ENCODE data around the gene MATN4. TPM values are rescaled to one million over a fixed set of nuclear protein-coding genes. Genes with fewer than 3 reads are reported as not detected.

MATN4 gene
- total and polyA plus RNA-seq, 2 experiments from 2014 or later: 3.3 to 5.1 TPM

Other genes with a start within 250 kb of the MATN4 start
- 0.97 and 3.2 TPM in 2 replicates for gene KCNS1, start 207.2 kb downstream of the MATN4 start, total RNA-seq (2014; rRNA removed; shearing (Covaris generic))
- 0.30 and 0.37 TPM in 2 replicates for gene KCNS1, start 207.2 kb downstream of the MATN4 start, polyA plus RNA-seq (2016; fragmentation: Nextera tagmentation; extraction: Ambion mirVana)
- gene WFDC5, start 193.1 kb downstream of the MATN4 start, total RNA-seq (2014; rRNA removed; shearing (Covaris generic)): not detected in 2 replicates
- not detected in 2 replicates for gene WFDC5, start 193.1 kb downstream of the MATN4 start, polyA plus RNA-seq (2016; fragmentation: Nextera tagmentation; extraction: Ambion mirVana)
- gene WFDC12, start 183.8 kb downstream of the MATN4 start, total RNA-seq (2014; rRNA removed; shearing (Covaris generic)): not detected in 2 replicates
- not detected in 2 replicates for gene WFDC12, start 183.8 kb downstream of the MATN4 start, polyA plus RNA-seq (2016; fragmentation: Nextera tagmentation; extraction: Ambion mirVana)
- not detected in 2 replicates for gene PI3, start 133.4 kb downstream of the MATN4 start, total RNA-seq (2014; rRNA removed; shearing (Covaris generic))
- gene PI3, start 133.4 kb downstream of the MATN4 start, polyA plus RNA-seq (2016; fragmentation: Nextera tagmentation; extraction: Ambion mirVana): not detected in 2 replicates
- 3.3 and 4.0 TPM in 2 replicates for gene SEMG1, start 101.3 kb downstream of the MATN4 start, total RNA-seq (2014; rRNA removed; shearing (Covaris generic))
- 4.4 and 5.7 TPM in 2 replicates for gene SEMG1, start 101.3 kb downstream of the MATN4 start, polyA plus RNA-seq (2016; fragmentation: Nextera tagmentation; extraction: Ambion mirVana)
- gene SEMG2, start 86.9 kb downstream of the MATN4 start, total RNA-seq (2014; rRNA removed; shearing (Covaris generic)): not detected in 2 replicates
- not detected in 2 replicates for gene SEMG2, start 86.9 kb downstream of the MATN4 start, polyA plus RNA-seq (2016; fragmentation: Nextera tagmentation; extraction: Ambion mirVana)
- gene SLPI, start 53.7 kb downstream of the MATN4 start, total RNA-seq (2014; rRNA removed; shearing (Covaris generic)): not detected in 2 replicates
- gene SLPI, start 53.7 kb downstream of the MATN4 start, polyA plus RNA-seq (2016; fragmentation: Nextera tagmentation; extraction: Ambion mirVana): not detected in 2 replicates
- gene RBPJL, start 1.5 kb downstream of the MATN4 start, total RNA-seq (2014; rRNA removed; shearing (Covaris generic)): 0.66 and 1.4 TPM in 2 replicates
- gene RBPJL, start 1.5 kb downstream of the MATN4 start, polyA plus RNA-seq (2016; fragmentation: Nextera tagmentation; extraction: Ambion mirVana): 0.42 and 0.44 TPM in 2 replicates
- 35.4 and 39.9 TPM in 2 replicates for gene SDC4, start 40.1 kb upstream of the MATN4 start, total RNA-seq (2014; rRNA removed; shearing (Covaris generic))
- gene SDC4, start 40.1 kb upstream of the MATN4 start, polyA plus RNA-seq (2016; fragmentation: Nextera tagmentation; extraction: Ambion mirVana): 28.5 and 29.7 TPM in 2 replicates
- gene SYS1, start 54.9 kb upstream of the MATN4 start, total RNA-seq (2014; rRNA removed; shearing (Covaris generic)): 12.5 and 21.5 TPM in 2 replicates
- 6.9 and 7.9 TPM in 2 replicates for gene SYS1, start 54.9 kb upstream of the MATN4 start, polyA plus RNA-seq (2016; fragmentation: Nextera tagmentation; extraction: Ambion mirVana)
- not detected in 2 replicates for gene TP53TG5, start 70.0 kb upstream of the MATN4 start, total RNA-seq (2014; rRNA removed; shearing (Covaris generic))
- not detected in 2 replicates for gene TP53TG5, start 70.0 kb upstream of the MATN4 start, polyA plus RNA-seq (2016; fragmentation: Nextera tagmentation; extraction: Ambion mirVana)
- gene DBNDD2, start 100.0 kb upstream of the MATN4 start, total RNA-seq (2014; rRNA removed; shearing (Covaris generic)): 25.8 and 28.0 TPM in 2 replicates
- 62.5 and 64.4 TPM in 2 replicates for gene DBNDD2, start 100.0 kb upstream of the MATN4 start, polyA plus RNA-seq (2016; fragmentation: Nextera tagmentation; extraction: Ambion mirVana)
- gene PIGT, start 107.8 kb upstream of the MATN4 start, total RNA-seq (2014; rRNA removed; shearing (Covaris generic)): 55.5 and 63.1 TPM in 2 replicates
- gene PIGT, start 107.8 kb upstream of the MATN4 start, polyA plus RNA-seq (2016; fragmentation: Nextera tagmentation; extraction: Ambion mirVana): 48.2 and 48.4 TPM in 2 replicates
- 27.2 and 28.0 TPM in 2 replicates for gene WFDC2, start 161.5 kb upstream of the MATN4 start, total RNA-seq (2014; rRNA removed; shearing (Covaris generic))
- gene WFDC2, start 161.5 kb upstream of the MATN4 start, polyA plus RNA-seq (2016; fragmentation: Nextera tagmentation; extraction: Ambion mirVana): 155 and 161 TPM in 2 replicates
- not detected in 2 replicates for gene SPINT3, start 207.3 kb upstream of the MATN4 start, total RNA-seq (2014; rRNA removed; shearing (Covaris generic))
- gene SPINT3, start 207.3 kb upstream of the MATN4 start, polyA plus RNA-seq (2016; fragmentation: Nextera tagmentation; extraction: Ambion mirVana): not detected in 2 replicates
- not detected in 2 replicates for gene WFDC6, start 231.2 kb upstream of the MATN4 start, total RNA-seq (2014; rRNA removed; shearing (Covaris generic))
- not detected in 2 replicates for gene WFDC6, start 231.2 kb upstream of the MATN4 start, polyA plus RNA-seq (2016; fragmentation: Nextera tagmentation; extraction: Ambion mirVana)
- 0.04 TPM in 1 of 2 replicates, not detected in the other for gene EPPIN, start 239.1 kb upstream of the MATN4 start, total RNA-seq (2014; rRNA removed; shearing (Covaris generic))
- gene EPPIN, start 239.1 kb upstream of the MATN4 start, polyA plus RNA-seq (2016; fragmentation: Nextera tagmentation; extraction: Ambion mirVana): 0.23 and 0.78 TPM in 2 replicates

Measured in GM23338 (cell line).